GM23248 (cell line): Measurements from ENCODE around the gene TMEM191C. TPM values are rescaled to one million over a fixed set of nuclear protein-coding genes. Genes with fewer than 3 reads are reported as not detected.

Experiments used
- DNase-seq: peaks from one replicate; pipeline ENCODE4 v3.0.0-alpha.2; 2015
- H2AFZ ChIP-seq: fragments of 200-600 bp; sonication (generic); 2 replicates; pipeline ENCODE4 v1.6.1; 2016; ENCODE audit warnings: antibody characterized with exemption
- H3F3A ChIP-seq: fragments of 200-600 bp; sonication (generic); 2 replicates; pipeline ENCODE4 v1.6.1; 2016; ENCODE audit warnings: mild to moderate bottlenecking, antibody characterized with exemption, mixed run types; ENCODE audit not compliant: insufficient read depth
- H3K27ac ChIP-seq: fragments of 200-600 bp; sonication (generic); 2 replicates; pipeline ENCODE4 v1.5.1; 2016; ENCODE audit warnings: mild to moderate bottlenecking
- H3K27me3 ChIP-seq: fragments of 200-600 bp; sonication (generic); replicated peaks from 2 replicates; pipeline ENCODE4 v1.6.1; 2016; ENCODE audit warnings: mild to moderate bottlenecking; ENCODE audit not compliant: insufficient read depth
- H3K36me3 ChIP-seq: fragments of 200-600 bp; sonication (generic); 2 replicates; pipeline ENCODE4 v1.6.1; 2016; ENCODE audit warnings: low read depth, mild to moderate bottlenecking
- H3K4me1 ChIP-seq: fragments of 200-600 bp; sonication (generic); 2 replicates; pipeline ENCODE4 v1.6.1; 2016; ENCODE audit warnings: mild to moderate bottlenecking; ENCODE audit not compliant: insufficient read depth
- H3K4me2 ChIP-seq: fragments of 200-600 bp; sonication (generic); one replicate; pipeline ENCODE4 v1.6.1; 2016; ENCODE audit warnings: mild to moderate bottlenecking; ENCODE audit not compliant: unreplicated experiment
- H3K4me3 ChIP-seq: fragments of 200-600 bp; sonication (generic); 2 replicates; pipeline ENCODE4 v1.5.1; 2016; ENCODE audit warnings: mild to moderate bottlenecking
- H3K79me2 ChIP-seq: fragments of 200-600 bp; sonication (generic); 2 replicates; pipeline ENCODE4 v1.6.1; 2016; ENCODE audit warnings: mild to moderate bottlenecking; ENCODE audit not compliant: insufficient read depth
- H3K9ac ChIP-seq: fragments of 200-600 bp; sonication (generic); 2 replicates; pipeline ENCODE4 v1.6.1; 2016; ENCODE audit warnings: mild to moderate bottlenecking
- H3K9me2 ChIP-seq: fragments of 200-600 bp; sonication (generic); 2 replicates; pipeline ENCODE4 v1.6.1; 2016; ENCODE audit warnings: mixed run types, mild to moderate bottlenecking, moderate library complexity; ENCODE audit not compliant: insufficient read depth
- H3K9me3 ChIP-seq: fragments of 200-600 bp; sonication (generic); one replicate; pipeline ENCODE4 v1.6.1; 2017; ENCODE audit warnings: low read depth
- H4K20me1 ChIP-seq: fragments of 200-600 bp; sonication (generic); 2 replicates; pipeline ENCODE4 v1.6.0; 2016; ENCODE audit not compliant: insufficient read depth
- EZH2 ChIP-seq: fragments of 200-600 bp; sonication (generic); IDR thresholded peaks from 2 replicates; pipeline ENCODE4 v1.6.1; 2018; ENCODE audit warnings: antibody characterized with exemption, mild to moderate bottlenecking; ENCODE audit not compliant: insufficient read depth, poor library complexity, severe bottlenecking
- EZH2phosphoT487 ChIP-seq: fragments of 200-600 bp; sonication (generic); IDR thresholded peaks from 2 replicates; pipeline ENCODE4 v1.6.1; 2018; ENCODE audit warnings: antibody characterized with exemption, moderate library complexity, mild to moderate bottlenecking, low read depth; ENCODE audit not compliant: insufficient read depth
- WGBS, 2 experiments: methylation state at CpG; one replicate each; pipeline ENCODE4 v1.1.6; 2015 to 2017; ENCODE audit warnings: low lambda C conversion rate in 2 of 2, low coverage in 1 of 2; ENCODE audit errors: missing lambda C conversion rate in 2 of 2; 5-methylcytosine and 5-hydroxymethylcytosine counted together
- in situ Hi-C: fragments of 300-500 bp; cut with MboI; formaldehyde crosslinking; loops from 2 replicates; pipeline ENCODE4 v1.15.0; 2020
- polyA plus RNA-seq: library from polyadenylated mRNA; unstranded; fragments of >200 nt; fragmentation: Nextera tagmentation; extraction: Ambion mirVana; gene quantifications from 2 replicates; pipeline ENCODE4 v1.2.1, GENCODE V29; 2016
- total RNA-seq: library from RNA; depleted of rRNA; stranded (reverse); fragments of >200 nt; shearing (Covaris generic); gene quantifications from 2 replicates; pipeline ENCODE4 v1.2.3, GENCODE V29; 2014

The TMEM191C gene
- total and polyA plus RNA-seq, 2 experiments from 2014 or later = 0.32 to 0.54 TPM

DNA sequence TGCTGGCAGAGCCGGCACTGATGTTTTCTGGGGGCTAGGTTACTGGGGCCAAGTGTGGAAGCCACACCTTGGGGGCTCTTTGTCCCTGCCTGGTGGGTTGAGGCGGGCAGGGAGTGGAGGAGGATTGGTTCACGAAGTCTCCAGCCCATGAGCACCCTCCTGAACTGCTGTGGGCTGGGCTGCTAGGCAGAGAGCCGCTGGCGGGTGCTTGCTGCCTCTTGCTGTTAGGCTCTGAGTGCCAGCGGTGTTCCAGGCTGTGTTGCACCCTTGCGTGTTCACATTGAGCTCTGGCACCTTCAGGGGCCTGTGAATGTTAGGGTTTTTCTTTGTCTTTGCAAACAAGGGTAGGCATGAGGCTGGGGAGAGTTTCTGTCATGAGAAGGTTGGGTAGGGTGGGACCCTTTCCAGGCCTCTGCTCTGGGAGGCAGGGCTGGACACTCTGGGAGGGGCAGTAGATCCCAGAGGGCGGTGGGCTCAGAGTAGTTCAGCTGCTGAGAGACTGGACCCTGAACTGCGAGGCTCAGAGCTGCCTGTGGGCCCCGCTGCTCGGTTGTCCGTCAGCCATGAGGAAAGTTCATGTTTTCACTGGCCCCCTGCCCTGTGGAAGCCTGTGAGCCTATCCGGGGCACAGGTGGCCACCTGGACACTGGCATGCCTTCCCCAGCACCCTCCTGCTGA is 24.0 kb upstream of the TMEM191C start:
- Histone ChIP-seq H3K79me2 (no peaks in the 10 kb centered on the region), H3K4me3 (no peak overlapping the region), H3K4me2 (no peak overlapping the region), H3K9me2 (no peaks in the 10 kb centered on the region), H3K36me3 (no peaks in the 10 kb centered on the region), H3K9me3 (no peaks in the 10 kb centered on the region), H4K20me1 (no peaks in the 10 kb centered on the region), H3K9ac (no peak overlapping the region), H3K27ac (no peak overlapping the region), H2AFZ (no peak overlapping the region), H3F3A (no peaks in the 10 kb centered on the region), H3K4me1 (no peaks in the 10 kb centered on the region), H3K27me3 (no peaks in the 10 kb centered on the region)
- TF ChIP-seq EZH2 (no peak), EZH2phosphoT487 (no peak)
- WGBS, 2 experiments = 88 to 91% methylated on average over 12 to 13 of the region's 13 CpGs
- no peak for DNase-seq
- in situ Hi-C loops = no loop called here

DNA sequence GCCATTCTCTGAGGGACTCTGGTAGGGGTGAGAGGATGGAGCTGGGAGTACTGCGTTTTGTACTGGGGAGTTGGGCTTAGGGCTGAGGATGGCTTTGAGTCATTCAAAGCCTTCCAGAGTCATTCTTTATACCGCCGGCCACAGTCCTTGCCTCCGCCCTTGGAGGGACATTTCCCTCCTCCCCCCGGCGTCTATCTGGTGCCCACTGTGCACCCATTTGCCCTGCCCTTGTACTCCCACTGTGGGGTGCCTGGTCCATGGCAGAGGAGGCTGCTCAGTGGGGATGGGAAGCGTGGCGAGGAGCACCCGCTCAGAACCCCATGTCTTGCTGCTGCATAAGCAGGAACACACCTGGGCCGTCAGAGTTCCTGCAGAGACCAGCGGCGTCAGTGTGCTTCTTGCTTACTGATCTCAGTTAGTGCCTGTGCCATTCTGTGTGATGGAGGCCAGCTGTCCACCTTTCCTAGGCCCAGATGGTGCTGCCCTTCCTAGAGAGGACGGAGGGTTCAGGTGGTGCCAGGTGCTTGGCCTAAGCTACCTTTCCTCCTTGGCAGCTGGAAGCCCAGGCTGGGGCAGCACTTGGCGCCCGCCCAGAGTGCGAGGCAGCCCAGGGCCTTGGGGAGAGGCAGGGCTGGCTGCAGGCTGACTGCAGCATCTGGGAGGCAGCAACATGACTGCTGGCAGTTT is 23.3 kb upstream of the TMEM191C start:
- TF ChIP-seq EZH2 = no peak
- TF ChIP-seq EZH2phosphoT487 = no peak
- DNase-seq = no peak
- no peak overlapping the region for H3K9ac ChIP-seq
- in situ Hi-C loops = no loop called here
- H3K4me2 ChIP-seq = no peak overlapping the region
- 92 to 93% methylated on average over 16 of the region's 16 CpGs for WGBS, 2 experiments
- no peaks in the 10 kb centered on the region for H3K27me3 ChIP-seq
- H4K20me1 ChIP-seq = no peaks in the 10 kb centered on the region
- no peaks in the 10 kb centered on the region for H3K36me3 ChIP-seq
- H3K4me3 ChIP-seq = no peak overlapping the region
- no peaks in the 10 kb centered on the region for H3F3A ChIP-seq
- H3K9me3 ChIP-seq = no peaks in the 10 kb centered on the region
- no peak overlapping the region for H2AFZ ChIP-seq
- H3K79me2 ChIP-seq = no peaks in the 10 kb centered on the region
- no peak overlapping the region for H3K27ac ChIP-seq
- no peaks in the 10 kb centered on the region for H3K4me1 ChIP-seq
- H3K9me2 ChIP-seq = no peaks in the 10 kb centered on the region

DNA sequence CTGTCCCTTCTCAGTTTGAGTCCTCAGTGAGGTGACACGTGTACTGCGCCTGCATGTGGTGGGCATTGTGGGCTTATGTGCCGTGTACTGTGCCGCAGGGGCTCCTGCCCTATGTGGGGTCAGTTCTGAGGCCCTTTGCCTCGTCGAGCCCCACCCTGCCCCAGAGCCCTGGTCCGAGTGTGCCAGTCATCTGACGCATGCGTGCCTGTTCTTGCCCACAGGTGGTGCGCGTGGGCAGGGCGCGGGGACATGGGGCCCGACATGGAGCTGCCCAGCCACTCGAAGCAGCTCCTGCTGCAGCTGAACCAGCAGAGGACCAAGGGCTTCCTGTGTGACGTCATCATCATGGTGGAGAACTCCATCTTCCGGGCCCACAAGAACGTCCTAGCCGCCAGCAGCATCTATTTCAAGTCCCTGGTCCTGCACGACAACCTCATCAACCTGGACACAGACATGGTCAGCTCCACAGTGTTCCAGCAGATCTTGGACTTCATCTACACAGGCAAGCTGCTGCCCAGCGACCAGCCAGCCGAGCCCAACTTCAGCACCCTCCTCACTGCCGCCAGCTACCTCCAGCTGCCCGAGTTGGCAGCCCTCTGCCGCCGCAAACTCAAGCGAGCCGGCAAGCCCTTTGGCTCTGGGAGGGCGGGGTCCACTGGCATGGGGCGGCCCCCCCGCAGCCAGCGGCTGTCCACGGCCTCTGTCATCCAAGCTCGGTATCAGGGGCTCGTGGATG is 22.3 kb upstream of the TMEM191C start:
- Histone ChIP-seq H3K4me2 (no peak overlapping the region), H3K9me3 (no peaks in the 10 kb centered on the region), H4K20me1 (no peaks in the 10 kb centered on the region), H3K27ac (no peak overlapping the region), H3K4me1 (no peaks in the 10 kb centered on the region), H3F3A (no peaks in the 10 kb centered on the region), H3K4me3 (no peak overlapping the region), H3K9me2 (no peaks in the 10 kb centered on the region), H3K27me3 (no peaks in the 10 kb centered on the region), H3K9ac (no peak overlapping the region), H3K36me3 (no peaks in the 10 kb centered on the region), H2AFZ (no peak overlapping the region), H3K79me2 (no peaks in the 10 kb centered on the region)
- TF ChIP-seq EZH2phosphoT487 (no peak), EZH2 (no peak)
- WGBS, 2 experiments = 87 to 94% methylated on average over 34 to 35 of the region's 35 CpGs
- DNase-seq = no peak
- in situ Hi-C loops = no loop called here

DNA sequence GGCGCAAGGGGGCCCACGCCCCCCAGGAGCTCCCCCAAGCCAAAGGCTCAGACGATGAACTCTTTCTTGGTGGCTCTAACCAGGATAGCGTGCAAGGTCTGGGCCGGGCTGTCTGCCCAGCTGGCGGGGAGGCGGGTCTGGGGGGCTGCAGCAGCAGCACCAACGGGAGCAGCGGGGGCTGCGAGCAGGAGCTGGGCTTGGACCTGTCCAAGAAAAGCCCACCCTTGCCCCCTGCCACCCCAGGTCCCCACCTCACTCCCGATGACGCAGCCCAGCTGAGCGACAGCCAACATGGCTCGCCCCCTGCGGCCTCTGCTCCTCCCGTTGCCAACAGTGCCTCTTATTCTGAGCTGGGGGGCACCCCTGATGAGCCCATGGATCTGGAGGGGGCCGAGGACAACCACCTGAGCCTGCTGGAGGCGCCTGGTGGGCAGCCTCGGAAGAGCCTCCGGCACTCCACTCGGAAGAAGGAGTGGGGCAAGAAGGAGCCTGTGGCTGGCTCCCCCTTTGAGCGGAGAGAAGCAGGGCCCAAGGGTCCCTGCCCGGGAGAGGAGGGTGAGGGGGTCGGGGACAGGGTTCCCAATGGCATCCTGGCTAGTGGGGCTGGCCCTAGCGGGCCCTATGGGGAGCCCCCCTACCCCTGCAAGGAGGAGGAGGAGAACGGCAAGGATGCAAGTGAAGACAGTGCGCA is 21.6 kb upstream of the TMEM191C start:
- Histone ChIP-seq H3K27ac (no peak overlapping the region), H3K9me3 (no peaks in the 10 kb centered on the region), H3K79me2 (no peaks in the 10 kb centered on the region), H2AFZ (no peak overlapping the region), H3K9me2 (no peaks in the 10 kb centered on the region), H3K27me3 (no peaks in the 10 kb centered on the region), H3K4me3 (no peak overlapping the region), H3K9ac (no peak overlapping the region), H3K4me1 (no peaks in the 10 kb centered on the region), H3F3A (no peaks in the 10 kb centered on the region), H3K4me2 (no peak overlapping the region), H3K36me3 (no peaks in the 10 kb centered on the region), H4K20me1 (no peaks in the 10 kb centered on the region)
- 94 to 96% methylated on average over 12 to 27 of the region's 27 CpGs for WGBS, 2 experiments
- DNase-seq = no peak
- TF ChIP-seq EZH2 = no peak
- no peak for TF ChIP-seq EZH2phosphoT487
- in situ Hi-C loops = no loop called here
